Nasal cavity respiratory epithelium epithelial cell of viscerocranial mucosa (primary cell): ENCODE measurements around the gene SNAI3. TPM values are rescaled to one million over a fixed set of nuclear protein-coding genes. Genes with fewer than 3 reads are reported as not detected.

Experiments
- total RNA-seq: library from RNA; depleted of rRNA; stranded (reverse); fragments of >200 nt; gene quantifications from 2 replicates; pipeline ENCODE4 v1.2.3, GENCODE V29; 2014

Gene SNAI3
- total RNA-seq = under 0.01 TPM in 1 of 2 replicates, not detected in the other

GRCh38 chr16:88686439-88687253 is at the start of gene SNAI3:
SNAI3 (minus strand) TSS chr16:88686507; CDS start chr16:88686406, 101 bp downstream.

GRCh38 chr16:88706229-88706964 is 20.1 kb upstream of the SNAI3 start, which contains the start of the genes CTU2 and RNF166:
CTU2 (plus strand) TSS chr16:88706503; CDS start chr16:88706531, 28 bp downstream.
RNF166 (minus strand) TSS chr16:88706408; CDS start chr16:88706325, 83 bp downstream.

GRCh38 chr16:88662843-88663606 is 23.3 kb downstream of the SNAI3 start, which contains the start of gene MVD:
MVD (minus strand) TSS chr16:88663091; CDS start chr16:88663080, 11 bp downstream.

GRCh38 chr16:88650749-88651275 is 35.5 kb downstream of the SNAI3 start, which contains the start of gene CYBA:
CYBA (minus strand) TSS chr16:88651053; CDS start chr16:88651013, 40 bp downstream.

GRCh38 chr16:88638323-88639230 is 47.7 kb downstream of the SNAI3 start, which contains the start of gene IL17C:
IL17C (plus strand) TSS chr16:88638572; CDS start chr16:88638642, 70 bp downstream.

Other genes with a start within 250 kb of the SNAI3 start
- 1.7 and 2.8 TPM in 2 replicates for gene ZFPM1, start 233.2 kb downstream of the SNAI3 start, total RNA-seq
- gene ZC3H18, start 116.1 kb downstream of the SNAI3 start, total RNA-seq = 15.4 and 23.5 TPM in 2 replicates
- not detected in 2 replicates for gene IL17C, start 47.9 kb downstream of the SNAI3 start, total RNA-seq
- 68.4 and 105 TPM in 2 replicates for gene CYBA, start 35.5 kb downstream of the SNAI3 start, total RNA-seq
- gene MVD, start 23.4 kb downstream of the SNAI3 start, total RNA-seq = 40.2 and 42.0 TPM in 2 replicates
- 7.0 and 9.6 TPM in 2 replicates for gene RNF166, start 19.9 kb upstream of the SNAI3 start, total RNA-seq
- gene CTU2, start 20.0 kb upstream of the SNAI3 start, total RNA-seq = 13.2 and 24.9 TPM in 2 replicates
- gene PIEZO1, start 98.7 kb upstream of the SNAI3 start, total RNA-seq = 120 and 405 TPM in 2 replicates
- 0.14 and 1.0 TPM in 2 replicates for gene CDT1, start 117.3 kb upstream of the SNAI3 start, total RNA-seq
- gene APRT, start 125.4 kb upstream of the SNAI3 start, total RNA-seq = 82.0 and 82.1 TPM in 2 replicates
- gene GALNS, start 170.4 kb upstream of the SNAI3 start, total RNA-seq = 16.4 and 45.8 TPM in 2 replicates
- 31.3 and 45.5 TPM in 2 replicates for gene TRAPPC2L, start 170.6 kb upstream of the SNAI3 start, total RNA-seq
- gene PABPN1L, start 180.2 kb upstream of the SNAI3 start, total RNA-seq = not detected in 2 replicates